RWPE2 (cell line): Measurements from ENCODE around the gene AURKB.
A peak's percentile ranks its signal among the peaks of the same experiment; 100 is the strongest.
"Not testable (repeated sequence)": the region's sequence is repeated elsewhere in the genome, so short reads cannot be mapped to it uniquely, and the experiment has no call there.

Experiments used
- ATAC-seq: fragments of 200-7000 bp; cut with Tn5 transposase; 3 replicates; pipeline ENCODE4 v1.9.1; 2021; ENCODE audit warnings: low read depth
- DNase-seq: peaks from one replicate; pipeline ENCODE4 v3.0.0-alpha.2; 2020; ENCODE audit warnings: low spot score
- H3K27ac ChIP-seq: fragments of 450-650 bp; 2 replicates; pipeline ENCODE4 v1.5.1; 2017; ENCODE audit warnings: mild to moderate bottlenecking; ENCODE audit not compliant: poor library complexity, severe bottlenecking
- H3K27me3 ChIP-seq: fragments of 250-450 bp; sonication (Bioruptor Pico); 2 replicates; pipeline ENCODE4 v1.5.1; 2021; ENCODE audit warnings: mild to moderate bottlenecking, moderate library complexity; ENCODE audit not compliant: insufficient read depth, poor library complexity, severe bottlenecking
- H3K36me3 ChIP-seq: fragments of 250-450 bp; sonication (Bioruptor Pico); 2 replicates; pipeline ENCODE4 v1.5.1; 2020; ENCODE audit warnings: low read depth, mild to moderate bottlenecking, moderate library complexity
- H3K4me1 ChIP-seq: fragments of 250-450 bp; sonication (Bioruptor Pico); 2 replicates; pipeline ENCODE4 v1.5.1; 2021; ENCODE audit warnings: mild to moderate bottlenecking, moderate library complexity; ENCODE audit not compliant: insufficient read depth, poor library complexity, severe bottlenecking
- H3K4me3 ChIP-seq: fragments of 250-450 bp; sonication (Bioruptor Pico); 2 replicates; pipeline ENCODE4 v1.5.1; 2021; ENCODE audit warnings: mild to moderate bottlenecking, moderate library complexity; ENCODE audit not compliant: severe bottlenecking
- H3K9me3 ChIP-seq: fragments of 250-450 bp; sonication (Bioruptor Pico); 2 replicates; pipeline ENCODE4 v1.5.1; 2021; ENCODE audit warnings: mild to moderate bottlenecking, moderate library complexity; ENCODE audit not compliant: severe bottlenecking
- CTCF ChIP-seq: fragments of 450-650 bp; IDR thresholded peaks from one replicate; pipeline ENCODE4 v1.5.1; 2017; ENCODE audit warnings: mild to moderate bottlenecking, moderate library complexity; ENCODE audit not compliant: poor library complexity, severe bottlenecking

AURKB gene

GRCh38 chr17:8173056-8173870 is 37.1 kb downstream of the AURKB start:
- DNase-seq, result peak; percentile 80
- H3K27me3 ChIP-seq, result no peaks in the 10 kb centered on the region
- TF ChIP-seq CTCF, result no peak
- H3K27ac ChIP-seq, result peak overlapping the region; percentile 82
- H3K4me3 ChIP-seq, result peak overlapping the region; percentile 41
- H3K4me1 ChIP-seq, result peaks cover 8% of the 10 kb centered on the region
- peak; percentile 76 for ATAC-seq
- no peaks in the 10 kb centered on the region for H3K36me3 ChIP-seq
- no peaks in the 10 kb centered on the region for H3K9me3 ChIP-seq

GRCh38 chr17:8170186-8170585 is 40.2 kb downstream of the AURKB start:
- H3K36me3 ChIP-seq, ATAC-seq, H3K4me1 ChIP-seq, H3K27ac ChIP-seq, H3K4me3 ChIP-seq, DNase-seq, H3K9me3 ChIP-seq, H3K27me3 ChIP-seq: not testable (repeated sequence)

GRCh38 chr17:8167526-8167925 is 42.8 kb downstream of the AURKB start:
- Histone ChIP-seq H3K4me3 (no peak overlapping the region), H3K27ac (no peak overlapping the region), H3K4me1 (peaks cover 13% of the 10 kb centered on the region), H3K9me3 (no peaks in the 10 kb centered on the region), H3K36me3 (no peaks in the 10 kb centered on the region), H3K27me3 (no peaks in the 10 kb centered on the region)
- no peak for TF ChIP-seq CTCF
- ATAC-seq (no peak), DNase-seq (no peak)

- no peak for ATAC-seq
- Histone ChIP-seq H3K4me3 (no peak overlapping the region), H3K27ac (peak overlapping the region; percentile 1), H3K4me1 (peaks cover 13% of the 10 kb centered on the region), H3K36me3 (peaks cover 3% of the 10 kb centered on the region), H3K27me3 (no peaks in the 10 kb centered on the region), H3K9me3 (no peaks in the 10 kb centered on the region)
- DNase-seq, result no peak
- TF ChIP-seq CTCF, result no peak
Observed at GRCh38 chr17:8166731-8167130, 43.6 kb downstream of the AURKB start.

GRCh38 chr17:8164815-8165131 is 45.6 kb downstream of the AURKB start:
- no peaks in the 10 kb centered on the region for H3K27me3 ChIP-seq
- H3K4me1 ChIP-seq, result peaks cover 18% of the 10 kb centered on the region
- no peaks in the 10 kb centered on the region for H3K9me3 ChIP-seq
- ATAC-seq (no peak), DNase-seq (no peak)
- H3K36me3 ChIP-seq, result peaks cover 19% of the 10 kb centered on the region
- peak overlapping the region; percentile 73 for H3K27ac ChIP-seq
- H3K4me3 ChIP-seq, result no peak overlapping the region
- TF ChIP-seq CTCF, result no peak
